Heart right ventricle (tissue), 16 donors: Measurements from ENCODE around the gene PRSS50. TPM values are rescaled to one million over a fixed set of nuclear protein-coding genes. Genes with fewer than 3 reads are reported as not detected.

Experiments used
- ATAC-seq, 8 donors: fragments of 200-7000 bp; cut with Tn5 transposase; one replicate each; pipeline ENCODE4 v1.9.1; 2020; ENCODE audit warnings: mild to moderate bottlenecking in 8 of 8, moderate library complexity in 8 of 8, moderate number of reproducible peaks in 1 of 8
- DNase-seq, 2 donors: peaks; one replicate each; pipeline ENCODE4 v3.0.0-alpha.2; 2020
- H3K27ac ChIP-seq, 10 donors: fragments of 200-600 bp; sonication (generic) in 2 of 10; one replicate each; pipeline versions ENCODE4 v1.5.0 to v1.8.0; 2020 to 2022; ENCODE audit warnings: mild to moderate bottlenecking in 3 of 10
- H3K27me3 ChIP-seq, 7 donors: fragments of 200-600 bp; one replicate each; pipeline ENCODE4 v1.8.0; 2021 to 2022; ENCODE audit warnings: mild to moderate bottlenecking in 2 of 7
- H3K36me3 ChIP-seq, 9 donors: fragments of 200-600 bp; sonication (generic) in 1 of 9; one replicate each; pipeline versions ENCODE4 v1.5.0 to v1.8.0; 2020 to 2022; ENCODE audit warnings: mild to moderate bottlenecking in 2 of 9
- H3K4me1 ChIP-seq, 9 donors: fragments of 200-600 bp; sonication (generic) in 1 of 9; one replicate each; pipeline versions ENCODE4 v1.5.0 to v1.8.0; 2020 to 2022; ENCODE audit warnings: mild to moderate bottlenecking in 4 of 9
- H3K4me3 ChIP-seq, 10 donors: fragments of 200-600 bp; sonication (generic) in 2 of 10; one replicate each; pipeline versions ENCODE4 v1.5.0 to v1.8.0; 2020 to 2022; ENCODE audit warnings: mild to moderate bottlenecking in 7 of 10, moderate library complexity in 2 of 10
- H3K9me3 ChIP-seq, 11 donors: fragments of 200-600 bp in 10 of 11; sonication (generic) in 2 of 11; one replicate each; pipeline versions ENCODE4 v1.5.0 to v1.8.0; 2013 to 2022; ENCODE audit warnings: mild to moderate bottlenecking in 2 of 11, control low read depth in 1 of 11, moderate library complexity in 1 of 11
- CTCF ChIP-seq, 9 donors: fragments of 200-600 bp; sonication (generic) in 2 of 9; IDR thresholded peaks; one replicate each; pipeline versions ENCODE4 v1.5.0 to v1.8.0; 2021 to 2022; ENCODE audit warnings: antibody characterized with exemption in 9 of 9, mild to moderate bottlenecking in 5 of 9, moderate library complexity in 1 of 9
- WGBS, 2 donors: extraction: QIAGEN DNeasy Blood & Tissue Kit; methylation state at CpG; one replicate each; pipeline ENCODE4 v1.1.7; 2013; ENCODE audit warnings: inconsistent platforms in 1 of 2; 5-methylcytosine and 5-hydroxymethylcytosine counted together
- intact Hi-C, 10 donors: fragments of 100-400 bp; cut with DNase I; formaldehyde crosslinking; loops; one replicate each; pipeline versions ENCODE4 v1.11.1 to v1.14.2; 2022
- polyA plus RNA-seq, 2 donors: library from polyadenylated mRNA; stranded (reverse); fragments of 200-250 nt; gene quantifications; one replicate each; pipeline ENCODE4 v1.2.3, GENCODE V29; 2013
- total RNA-seq, 10 donors: library from RNA; stranded (reverse); fragmentation: NEBNext Ultra II Directional in 3 of 10; extraction: Animal tissue kit (Norgen Biotek cat#: 25700) in 3 of 10; gene quantifications; one replicate each; pipeline versions ENCODE4 v1.2.1 to v1.2.4, GENCODE V29; 2021 to 2023
- donor health status: Arrhythmogenic right ventricular cardiomyopathy.
- donor health status: ischemic (EF 13 %, LVEDD 7.1; RV severe dilation, severe dysfunction).
- donor health status: healthy with polysubstance abuse.
- donor health status: DM: no; HTN: yes; CAD: no.
- donor health status: DM: no; HTN: no; CAD: no.
- donor health status: ischemic (EF 25% LVEDD 6.9; RV normal size, moderate dysfunction).
- donor health status: ischemic (EF 25% LVEDD 5.7; RV mildly dilated, moderate dysfunction).
- donor health status: healthy.
- donor health status: DM: yes; HTN: yes; CAD: no.
- donor health status: Ischemic cardiomyopathy.
- donor health status: ischemic (EF 35%, LVEDD 5.7; RV mildly dilated, moderate dysfunction).
- donor health status: nonischemic (EF 11% LVEDD 7.7; RV severe dilation, severe dysfunction).
- donor health status: DM: yes; HTN: yes; CAD: no.
- donor health status: PGD.
- donor health status: ischemic (EF 29% LVEDD 5.4; RV normal size, mild dysfunction).
- donor health status: nonischemic (EF 23%, LVEDD 6.1; RV moderate dilation, normal function).

PRSS50 gene
- total and polyA plus RNA-seq, 12 donors, result 0.09 to 0.88 (median 0.31) TPM; not detected in 2

- DNase-seq, result peak in 1 of 2 donors; percentile 54
- ATAC-seq, result no peak
Measured at GRCh38 chr3:46700772-46701171, 16.9 kb downstream of the PRSS50 start.

GRCh38 chr3:46699676-46700523 is 17.8 kb downstream of the PRSS50 start:
- peaks cover 0 to 32% (median 0%) of the 10 kb centered on the region in 7 donors for H3K27me3 ChIP-seq
- ATAC-seq, result peak in 6 of 8 donors; percentile 13 to 28 (median 20)
- TF ChIP-seq CTCF (IDR thresholded peaks at IDR 0.05), result no peak
- intact Hi-C loops, result loop anchor here in 9 of 10 donors (5.0 to 10.0 kb wide), 8 partner anchors 38 to 625 kb away; partner anchors contain the start of gene LRRC2 (in 1 of the 9)
- no peak overlapping the region for H3K4me3 ChIP-seq
- peaks cover 40 to 66% (median 53%) of the 10 kb centered on the region in 9 donors for H3K4me1 ChIP-seq
- H3K27ac ChIP-seq, result peak overlapping the region in 7 of 10 donors; percentile 3 to 43 (median 16)
- no peaks in the 10 kb centered on the region for H3K36me3 ChIP-seq
- WGBS, 2 donors, result 64 to 83% methylated on average over 8 of the region's 8 CpGs
- DNase-seq, result peak; percentile 48 to 67
- no peaks in the 10 kb centered on the region for H3K9me3 ChIP-seq

More at GRCh38 chr3:46700772-46701171, 16.9 kb downstream of the PRSS50 start:
- intact Hi-C loops, result loop anchor here in 8 of 10 donors (5.0 to 10.0 kb wide), 5 partner anchors 147 to 624 kb away; no protein-coding TSS in a partner anchor
- H3K36me3 ChIP-seq, result no peaks in the 10 kb centered on the region
- H3K27ac ChIP-seq, result peak overlapping the region in 2 of 10 donors; percentile 3 to 39
- 23 to 32% methylated on average over 4 of the region's 4 CpGs for WGBS, 2 donors
- peaks cover 35 to 63% (median 44%) of the 10 kb centered on the region in 9 donors for H3K4me1 ChIP-seq
- peak overlapping the region in 9 of 10 donors; percentile 18 to 50 (median 43) for H3K4me3 ChIP-seq
- TF ChIP-seq CTCF (IDR thresholded peaks at IDR 0.05), result no peak
- H3K9me3 ChIP-seq, result no peaks in the 10 kb centered on the region
- H3K27me3 ChIP-seq, result peaks cover 0 to 32% (median 0%) of the 10 kb centered on the region in 7 donors

GRCh38 chr3:46695962-46696894 is 21.4 kb downstream of the PRSS50 start:
- peak overlapping the region; percentile 76 to 99 (median 92) for H3K27ac ChIP-seq
- TF ChIP-seq CTCF (IDR thresholded peaks at IDR 0.05), result peak in 3 of 9 donors; percentile 29 to 41 (median 31)
- H3K9me3 ChIP-seq, result no peaks in the 10 kb centered on the region
- H3K4me3 ChIP-seq, result no peak overlapping the region
- DNase-seq, result peak; percentile 77 to 78
- 56 to 60% methylated on average over 4 of the region's 4 CpGs for WGBS, 2 donors
- H3K27me3 ChIP-seq, result peaks cover 0 to 20% (median 0%) of the 10 kb centered on the region in 7 donors
- no peaks in the 10 kb centered on the region for H3K36me3 ChIP-seq
- peaks cover 65 to 89% (median 79%) of the 10 kb centered on the region in 9 donors for H3K4me1 ChIP-seq
- intact Hi-C loops, result loop anchor here in 2 of 10 donors (2.0 to 10.0 kb wide), 4 partner anchors 31 to 211 kb away; partner anchors contain the start of gene LRRC2 (in 1 of the 2)
- peak; percentile 52 to 80 (median 72) for ATAC-seq
